Parathyroid adenoma (tissue), 2 donors: Measurements from ENCODE around the gene GSTA3.

Experiments used
- H2AFZ ChIP-seq: fragments of 300-600 bp; sonication (generic); one replicate; pipeline ENCODE4 v1.7.0; 2017; ENCODE audit warnings: antibody characterized with exemption, mild to moderate bottlenecking
- H3K27ac ChIP-seq: fragments of 300-600 bp; sonication (generic); one replicate; pipeline ENCODE4 v1.7.0; 2017
- H3K27me3 ChIP-seq: fragments of 300-600 bp; sonication (generic); one replicate; pipeline ENCODE4 v1.7.0; 2017; ENCODE audit warnings: low read length; ENCODE audit not compliant: control insufficient read depth, insufficient read depth
- H3K36me3 ChIP-seq: fragments of 300-600 bp; sonication (generic); one replicate; pipeline ENCODE4 v1.7.0; 2017; ENCODE audit warnings: low read length; ENCODE audit not compliant: control insufficient read depth, insufficient read depth
- H3K4me1 ChIP-seq: fragments of 300-600 bp; sonication (generic); one replicate; pipeline ENCODE4 v1.7.0; 2017; ENCODE audit warnings: control low read depth
- H3K4me2 ChIP-seq: fragments of 300-600 bp; sonication (generic); one replicate; pipeline ENCODE4 v1.7.0; 2017; ENCODE audit warnings: low read length
- H3K4me3 ChIP-seq: fragments of 300-600 bp; sonication (generic); one replicate; pipeline ENCODE4 v1.7.0; 2017; ENCODE audit warnings: low read depth, low read length
- H3K79me2 ChIP-seq: fragments of 300-600 bp; sonication (generic); one replicate; pipeline ENCODE4 v1.7.0; 2017; ENCODE audit warnings: control low read depth
- H3K9ac ChIP-seq: fragments of 300-600 bp; sonication (generic); one replicate; pipeline ENCODE4 v1.7.0; 2017; ENCODE audit warnings: mild to moderate bottlenecking
- H3K9me3 ChIP-seq: fragments of 300-600 bp; sonication (generic); one replicate; pipeline ENCODE4 v1.7.0; 2017; ENCODE audit warnings: low read length; ENCODE audit not compliant: control insufficient read depth
- TF ChIP-seq, protein P1 (sequence below): fragments of 300-600 bp; sonication (generic); IDR thresholded peaks from one replicate; pipeline ENCODE4 v1.7.0; 2017; ENCODE audit warnings: antibody characterized with exemption, mild to moderate bottlenecking
- donor health status: primary hyperparathyroidism.

Gene GSTA3

GRCh38 chr6:52909531-52909930, at the start of gene GSTA3:
TSS of gene GSTA3 (minus strand) at chr6:52909698. CDS start at chr6:52905834, 3,864 bp downstream.
- Histone ChIP-seq H3K9me3 (no peaks in the 10 kb centered on the region), H3K27me3 (no peaks in the 10 kb centered on the region), H2AFZ (peak within 1 kb of the TSS; percentile 43), H3K36me3 (no peaks in the 10 kb centered on the region), H3K4me3 (no peak within 1 kb of the TSS), H3K79me2 (no peaks in the 10 kb centered on the region), H3K4me1 (peaks cover 16% of the 10 kb centered on the region), H3K9ac (no peak within 1 kb of the TSS), H3K27ac (peak within 1 kb of the TSS; percentile 81), H3K4me2 (no peak within 1 kb of the TSS)
- TF ChIP-seq, protein P1, sequence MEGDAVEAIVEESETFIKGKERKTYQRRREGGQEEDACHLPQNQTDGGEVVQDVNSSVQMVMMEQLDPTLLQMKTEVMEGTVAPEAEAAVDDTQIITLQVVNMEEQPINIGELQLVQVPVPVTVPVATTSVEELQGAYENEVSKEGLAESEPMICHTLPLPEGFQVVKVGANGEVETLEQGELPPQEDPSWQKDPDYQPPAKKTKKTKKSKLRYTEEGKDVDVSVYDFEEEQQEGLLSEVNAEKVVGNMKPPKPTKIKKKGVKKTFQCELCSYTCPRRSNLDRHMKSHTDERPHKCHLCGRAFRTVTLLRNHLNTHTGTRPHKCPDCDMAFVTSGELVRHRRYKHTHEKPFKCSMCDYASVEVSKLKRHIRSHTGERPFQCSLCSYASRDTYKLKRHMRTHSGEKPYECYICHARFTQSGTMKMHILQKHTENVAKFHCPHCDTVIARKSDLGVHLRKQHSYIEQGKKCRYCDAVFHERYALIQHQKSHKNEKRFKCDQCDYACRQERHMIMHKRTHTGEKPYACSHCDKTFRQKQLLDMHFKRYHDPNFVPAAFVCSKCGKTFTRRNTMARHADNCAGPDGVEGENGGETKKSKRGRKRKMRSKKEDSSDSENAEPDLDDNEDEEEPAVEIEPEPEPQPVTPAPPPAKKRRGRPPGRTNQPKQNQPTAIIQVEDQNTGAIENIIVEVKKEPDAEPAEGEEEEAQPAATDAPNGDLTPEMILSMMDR, result no peak

DNA sequence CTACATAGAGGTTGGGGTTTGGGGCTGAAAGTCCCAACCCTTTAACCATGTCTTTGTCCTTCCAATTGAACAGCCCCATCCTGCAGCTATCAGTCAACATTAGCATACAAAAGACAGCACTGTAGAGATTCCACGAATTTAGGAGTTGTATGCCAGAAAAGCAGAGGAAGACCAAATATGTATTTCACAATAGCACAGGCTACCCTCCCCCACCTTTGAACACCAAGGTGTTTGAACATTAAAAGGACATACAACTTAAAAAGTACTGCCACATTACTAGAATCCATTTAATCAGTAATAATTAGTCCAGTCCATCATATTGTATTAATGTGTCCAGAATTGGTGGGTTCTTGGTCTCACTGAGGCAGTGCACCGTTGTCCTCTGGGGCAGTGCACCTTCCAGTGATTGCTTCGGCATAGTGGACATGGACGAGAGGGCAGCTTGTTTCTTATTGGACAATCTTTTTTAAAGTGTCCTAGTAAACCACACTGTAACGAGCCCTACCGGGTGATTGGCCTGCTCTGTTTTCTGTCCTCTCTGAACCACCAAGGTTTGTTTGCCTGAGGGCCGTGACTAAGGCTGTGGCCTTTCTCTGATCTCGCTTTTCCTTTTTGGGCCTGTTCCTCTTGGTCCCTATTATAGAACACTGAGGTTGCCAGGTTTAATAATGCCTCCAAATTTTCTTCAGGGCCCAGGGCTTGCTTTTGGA, 49.2 kb upstream of the GSTA3 start:
- Histone ChIP-seq H3K4me2 (no peak overlapping the region), H3K36me3 (no peaks in the 10 kb centered on the region), H3K79me2 (no peaks in the 10 kb centered on the region), H3K27ac (no peak overlapping the region), H3K4me3 (no peak overlapping the region), H3K4me1 (peaks cover 11% of the 10 kb centered on the region), H3K9ac (no peak overlapping the region), H2AFZ (no peak overlapping the region), H3K9me3 (no peaks in the 10 kb centered on the region), H3K27me3 (no peaks in the 10 kb centered on the region)
- TF ChIP-seq, protein P1, result no peak

DNA sequence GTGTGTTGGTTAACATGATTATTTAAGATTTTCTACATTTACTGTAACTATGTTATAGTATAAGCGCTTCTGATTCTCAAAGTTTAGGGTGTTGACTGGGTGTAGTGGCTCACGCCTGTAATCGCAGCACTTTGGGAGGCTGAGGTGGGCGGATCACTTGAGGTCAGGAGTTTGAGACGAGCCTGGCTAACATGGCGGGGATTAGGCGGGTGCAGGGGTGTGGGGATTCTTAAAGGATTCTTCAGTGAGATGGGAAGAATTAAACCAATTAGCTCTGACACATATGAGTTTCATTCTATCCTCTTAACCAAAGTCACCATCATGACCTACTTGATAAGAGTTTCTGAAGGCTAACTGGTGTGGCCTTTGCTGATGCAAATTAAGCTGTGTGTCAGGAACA, 46.4 kb upstream of the GSTA3 start:
- H2AFZ ChIP-seq, result no peak overlapping the region
- no peaks in the 10 kb centered on the region for H3K9me3 ChIP-seq
- H3K79me2 ChIP-seq, result no peaks in the 10 kb centered on the region
- TF ChIP-seq, protein P1, result no peak
- H3K27ac ChIP-seq, result no peak overlapping the region
- H3K27me3 ChIP-seq, result no peaks in the 10 kb centered on the region
- H3K4me1 ChIP-seq, result peaks cover 7% of the 10 kb centered on the region
- H3K9ac ChIP-seq, result no peak overlapping the region
- H3K4me2 ChIP-seq, result no peak overlapping the region
- no peak overlapping the region for H3K4me3 ChIP-seq
- H3K36me3 ChIP-seq, result no peaks in the 10 kb centered on the region

- H3K79me2 ChIP-seq, result no peaks in the 10 kb centered on the region
- no peak overlapping the region for H3K4me3 ChIP-seq
- H3K27ac ChIP-seq, result no peak overlapping the region
- H3K27me3 ChIP-seq, result no peaks in the 10 kb centered on the region
- H3K9me3 ChIP-seq, result no peaks in the 10 kb centered on the region
- peaks cover 7% of the 10 kb centered on the region for H3K4me1 ChIP-seq
- H3K9ac ChIP-seq, result no peak overlapping the region
- TF ChIP-seq, protein P1, result no peak
- no peaks in the 10 kb centered on the region for H3K36me3 ChIP-seq
- H3K4me2 ChIP-seq, result no peak overlapping the region
- H2AFZ ChIP-seq, result no peak overlapping the region
Measured at GRCh38 chr6:52953911-52954839, 44.7 kb upstream of the GSTA3 start.
